HG03457 (cell line): ENCODE measurements around the gene UPF1.
"Not testable (repeated sequence)": the region's sequence is repeated elsewhere in the genome, so short reads cannot be mapped to it uniquely, and the experiment has no call there.

Experiments
- ATAC-seq: cut with Tn5 transposase; IDR thresholded peaks from one replicate; pipeline ENCODE4 v1.9.1; 2021; ENCODE audit warnings: moderate number of reproducible peaks; ENCODE audit not compliant: unreplicated experiment

UPF1 gene

DNA sequence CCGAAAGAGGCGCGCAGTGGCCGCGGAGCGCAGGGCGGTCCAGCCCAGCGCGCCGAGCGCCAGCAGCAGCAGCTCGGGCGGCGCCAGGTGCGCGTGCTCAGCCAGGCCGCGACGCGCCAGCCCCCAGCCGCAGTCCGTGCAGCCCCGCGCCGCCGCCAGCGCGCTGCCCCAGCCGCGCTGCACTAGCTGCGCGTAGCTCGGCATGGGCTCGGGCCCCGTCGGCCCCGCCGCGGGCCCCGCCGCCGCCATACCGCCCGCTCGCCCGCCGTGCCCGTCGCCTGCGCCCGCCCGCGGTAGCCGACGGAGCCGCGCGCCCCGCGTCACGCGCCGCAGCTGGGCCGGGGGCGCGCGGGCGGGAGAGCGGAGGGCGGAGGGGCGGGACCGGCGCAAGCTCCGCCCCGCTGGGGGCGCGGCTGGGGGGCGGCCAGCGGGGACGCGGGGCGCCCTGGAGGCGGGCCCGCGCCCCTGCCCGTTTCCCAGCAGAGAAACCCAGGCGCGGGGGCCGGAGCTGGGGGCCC lies 64.1 kb downstream of the UPF1 start, which contains the start of gene CERS1:
Gene CERS1, minus strand, starts transcription at position 335 of the 518 bp plus-strand sequence. Its CDS starts 86 bp downstream, at position 249.
- no peak for ATAC-seq

DNA sequence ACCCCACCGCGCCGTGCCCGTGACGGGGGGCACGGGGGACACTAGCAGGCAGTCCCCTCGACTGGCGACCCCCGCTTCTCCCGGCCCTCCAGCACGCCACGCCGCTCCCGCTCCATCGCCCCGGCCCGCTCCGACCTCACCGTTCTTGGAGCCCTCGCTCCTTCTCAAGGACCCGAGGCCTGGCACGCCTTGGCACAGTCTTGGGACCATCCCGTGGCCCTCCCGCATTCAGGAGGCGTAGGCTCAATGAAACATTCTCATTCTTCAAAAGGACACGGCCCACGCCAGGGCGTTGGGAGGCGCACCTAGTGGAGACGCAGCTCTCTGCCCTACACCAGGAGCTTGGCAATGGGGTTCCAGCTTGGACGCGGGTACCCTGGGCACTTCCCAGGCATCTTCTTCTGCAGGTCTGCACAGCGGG lies 64.7 kb downstream of the UPF1 start:
- ATAC-seq: no peak

DNA sequence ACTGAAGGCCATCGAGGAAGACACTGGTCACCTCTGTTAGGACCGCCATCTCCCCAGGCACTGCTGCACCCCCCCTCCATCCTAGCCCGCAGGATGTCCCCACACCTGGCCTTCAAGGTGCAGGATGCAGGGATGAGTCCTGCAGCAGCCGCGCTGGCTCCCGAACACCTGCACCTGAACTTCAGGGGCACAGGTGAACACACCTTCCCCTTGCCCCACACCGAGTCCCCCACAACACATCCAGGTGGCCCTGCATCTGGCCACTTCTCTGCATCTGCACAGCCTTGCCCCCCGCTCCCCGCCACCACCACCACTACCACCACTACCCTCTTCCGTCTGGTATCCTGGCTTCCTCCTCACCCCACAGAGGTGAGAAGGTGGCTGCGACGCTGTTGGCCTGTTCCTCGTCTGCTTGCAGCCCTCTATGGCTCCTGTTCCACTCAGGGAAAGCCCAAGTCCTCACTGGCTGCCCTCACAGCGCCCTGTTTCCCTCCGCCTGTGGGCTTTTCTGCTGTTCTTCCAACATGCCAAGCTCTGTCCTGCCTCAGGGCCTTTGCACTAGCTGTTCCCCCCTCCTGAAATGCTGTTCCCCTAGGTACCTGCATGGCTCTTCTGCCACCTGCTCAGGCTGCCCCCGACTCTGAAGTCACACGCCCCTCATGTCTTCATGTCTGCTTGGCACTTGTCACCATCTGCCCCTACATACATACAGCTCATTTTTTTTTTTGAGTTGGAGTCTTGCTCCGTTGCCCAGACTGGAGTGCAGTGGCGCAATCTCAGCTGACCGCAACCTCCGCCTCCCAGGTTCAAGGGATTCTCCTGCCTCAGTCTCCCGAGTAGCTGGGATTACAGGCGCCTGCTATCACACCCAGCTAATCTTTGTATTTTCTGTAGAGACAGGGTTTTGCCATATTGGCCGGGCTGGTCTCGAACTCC lies 65.6 kb downstream of the UPF1 start:
- no peak for ATAC-seq

DNA sequence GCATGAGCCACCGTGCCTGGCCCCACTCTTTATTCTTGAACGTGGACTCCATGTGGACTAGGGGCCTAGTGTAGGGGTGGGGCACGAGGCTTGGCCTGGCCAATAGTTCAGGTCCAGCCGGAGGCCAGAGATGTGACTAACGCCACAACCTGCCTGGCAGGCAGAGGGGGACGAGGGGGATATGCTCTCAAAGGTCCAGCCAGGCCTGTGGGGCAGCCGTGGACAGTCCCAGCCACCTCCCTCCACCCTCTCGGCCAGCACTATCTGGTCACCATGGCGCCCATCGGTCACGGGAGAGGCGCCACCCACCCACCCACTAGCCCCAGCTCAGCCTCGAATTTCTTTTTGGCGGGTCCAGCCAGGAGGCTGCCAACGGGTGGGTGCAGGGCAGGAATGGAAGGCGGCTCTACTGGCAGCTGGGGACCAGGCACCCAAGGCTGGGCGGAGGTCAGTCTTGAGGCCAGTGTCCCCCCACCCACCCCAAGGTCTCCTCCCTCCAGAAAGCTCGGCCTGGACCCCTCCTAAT lies 66.4 kb downstream of the UPF1 start:
- ATAC-seq: no peak

DNA sequence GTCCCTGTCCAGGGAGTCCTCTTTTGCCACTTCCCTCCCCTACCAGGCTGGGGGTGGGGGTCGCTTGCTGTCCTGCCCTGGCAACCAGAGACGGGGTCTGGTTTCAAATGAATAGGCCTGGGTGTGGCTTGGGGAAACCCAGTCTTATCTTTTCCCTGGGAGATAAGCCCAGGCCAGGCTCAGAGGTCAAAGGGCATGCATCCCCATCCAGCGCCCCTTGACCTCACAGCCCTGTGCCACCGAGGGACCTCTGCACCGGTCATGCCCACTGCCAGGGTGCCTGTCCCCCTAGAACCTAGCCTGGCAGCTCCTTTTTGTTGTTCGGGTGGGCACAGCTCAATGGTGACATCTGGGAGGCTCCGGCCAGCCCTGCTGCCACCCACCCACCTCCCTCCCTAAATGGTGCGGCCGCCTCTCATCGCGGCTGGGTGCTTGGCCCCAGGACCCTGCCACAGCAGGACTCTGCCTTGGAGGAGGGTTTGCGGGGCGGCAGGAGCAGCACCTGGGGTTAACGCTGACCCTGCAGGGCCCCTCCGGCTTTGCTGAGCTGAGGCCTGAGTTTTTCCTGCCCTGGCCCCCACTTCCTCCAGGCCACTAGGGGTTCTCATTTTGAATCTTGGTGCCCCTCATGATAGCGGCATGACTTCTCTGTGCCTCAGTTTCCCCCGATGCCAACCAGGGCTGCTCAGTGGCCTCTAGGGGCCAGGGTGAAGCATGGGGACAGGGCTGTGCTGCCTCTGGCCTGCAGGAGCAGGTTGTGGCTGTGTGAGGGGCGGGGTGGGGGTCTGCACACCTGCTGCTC lies 67.0 kb downstream of the UPF1 start:
- no peak for ATAC-seq

DNA sequence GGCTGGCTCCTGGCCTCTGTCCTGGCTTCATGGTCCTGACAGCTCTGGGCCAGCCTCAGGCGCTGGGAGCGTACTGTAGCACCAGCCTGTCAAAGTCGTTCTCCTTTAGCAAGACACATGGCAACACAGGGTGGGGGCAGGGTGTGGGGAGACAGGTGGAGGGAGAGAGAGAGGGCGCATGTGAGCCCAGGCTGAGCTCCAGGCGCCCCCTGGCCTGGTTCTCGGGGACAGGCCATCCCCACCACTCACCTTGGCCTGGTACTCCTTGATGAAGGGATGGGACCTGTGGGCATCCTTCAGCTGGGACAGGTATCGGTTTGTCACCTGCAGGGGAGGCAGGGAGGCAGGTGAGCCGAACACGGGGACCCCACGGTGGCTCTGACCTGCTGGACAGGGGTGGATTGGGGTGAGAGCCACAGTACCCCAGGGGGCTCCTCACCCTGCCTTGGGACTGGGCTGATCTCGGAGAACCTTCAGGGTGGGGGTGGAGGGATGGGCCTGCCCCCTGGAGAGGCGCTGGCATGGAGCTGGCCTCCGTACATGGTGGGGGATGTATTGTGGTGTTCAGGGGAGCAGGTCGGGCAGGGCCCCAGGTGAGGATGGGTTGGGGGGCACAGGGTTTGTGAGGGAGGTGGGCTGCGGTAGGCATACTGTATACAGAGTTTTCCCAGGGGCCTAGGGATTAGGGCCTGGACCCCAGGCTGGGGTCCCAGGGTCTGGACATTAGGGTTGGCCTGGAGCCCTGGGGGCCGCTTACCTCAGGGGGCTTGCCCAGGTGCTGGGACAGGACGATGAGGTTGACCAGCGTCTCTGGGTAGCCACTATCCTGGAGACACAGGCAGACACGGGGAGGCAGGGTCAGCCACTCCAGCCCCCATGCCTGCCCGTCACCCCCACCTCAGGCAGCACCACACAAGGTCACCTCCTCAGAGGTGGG lies 68.1 kb downstream of the UPF1 start:
- ATAC-seq: no peak

DNA sequence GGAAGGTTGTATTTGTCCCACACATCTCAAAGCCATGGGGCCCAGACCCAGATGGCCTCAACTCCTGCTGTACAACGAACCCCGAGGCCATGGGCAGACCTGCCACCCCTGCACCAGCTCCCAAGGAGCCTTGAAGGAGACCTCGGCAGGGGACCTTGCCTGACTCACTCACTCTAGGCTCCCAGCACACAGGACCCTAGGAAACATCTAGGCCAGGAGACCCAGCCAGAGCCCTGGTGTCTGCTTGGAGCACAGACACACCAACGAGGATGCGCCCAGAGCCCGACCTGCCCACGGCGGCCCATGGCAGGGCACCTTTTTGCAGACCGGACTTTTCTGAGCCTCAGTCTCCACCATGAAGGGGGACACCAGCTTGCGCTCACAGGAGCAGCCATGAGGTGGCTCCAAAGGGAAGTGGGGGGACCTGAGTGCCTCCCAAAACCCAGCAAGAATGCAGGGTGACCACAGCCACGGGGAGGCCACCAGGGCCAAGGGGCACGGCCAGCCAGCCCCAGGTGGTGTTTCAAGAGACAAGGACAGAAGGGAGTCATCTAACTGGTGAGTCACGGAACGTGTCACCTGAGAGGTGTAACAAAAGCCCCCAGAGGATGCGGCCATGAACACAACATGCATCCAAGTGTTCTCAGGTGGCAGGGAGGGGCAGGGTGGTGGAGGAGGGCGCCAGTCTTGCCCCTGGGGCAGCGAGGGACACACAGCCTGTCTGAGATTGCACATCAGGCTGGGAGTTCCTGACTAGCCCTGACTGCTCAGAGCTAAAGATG lies 69.1 kb downstream of the UPF1 start:
- ATAC-seq: no peak

DNA sequence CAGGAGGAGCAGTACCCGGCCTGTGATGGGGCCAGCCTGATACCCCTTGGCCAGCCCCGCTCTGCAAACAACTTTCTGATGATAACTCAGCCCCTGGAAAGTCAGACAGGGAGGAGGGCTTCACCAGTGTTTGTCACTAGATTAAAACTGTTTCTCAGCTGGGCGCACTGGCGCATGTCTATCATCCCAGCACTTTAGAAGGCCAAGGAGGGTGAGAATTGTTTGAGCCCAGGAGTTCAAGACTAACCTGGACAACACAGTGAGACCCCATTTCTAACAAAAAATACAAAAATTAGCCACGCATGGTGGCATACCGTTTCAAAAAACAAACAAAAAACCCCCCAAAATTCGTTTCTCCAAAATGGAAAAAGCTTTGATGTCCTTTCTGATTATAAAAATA lies 69.7 kb downstream of the UPF1 start:
- ATAC-seq: no peak

DNA sequence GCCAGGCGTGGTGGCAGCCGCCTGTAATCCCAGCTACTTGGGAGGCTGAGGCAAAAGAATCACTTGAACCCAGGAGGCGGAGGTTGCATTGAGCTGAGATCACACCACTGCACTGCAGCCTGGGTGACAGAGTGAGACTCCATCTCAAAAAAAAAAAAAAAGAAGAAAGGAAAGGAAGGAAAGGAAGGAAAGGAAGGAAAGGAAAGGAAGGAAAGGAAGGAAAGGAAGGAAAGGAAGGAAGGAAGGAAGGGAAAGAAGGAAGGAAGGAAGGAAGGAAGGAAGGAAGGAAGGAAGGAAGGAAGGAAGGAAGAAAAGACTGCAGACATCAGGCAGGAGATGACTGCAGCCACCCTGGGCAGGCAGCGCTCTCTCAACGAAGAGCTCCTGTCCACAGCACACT lies 70.8 kb downstream of the UPF1 start:
- ATAC-seq: not testable (repeated sequence)

DNA sequence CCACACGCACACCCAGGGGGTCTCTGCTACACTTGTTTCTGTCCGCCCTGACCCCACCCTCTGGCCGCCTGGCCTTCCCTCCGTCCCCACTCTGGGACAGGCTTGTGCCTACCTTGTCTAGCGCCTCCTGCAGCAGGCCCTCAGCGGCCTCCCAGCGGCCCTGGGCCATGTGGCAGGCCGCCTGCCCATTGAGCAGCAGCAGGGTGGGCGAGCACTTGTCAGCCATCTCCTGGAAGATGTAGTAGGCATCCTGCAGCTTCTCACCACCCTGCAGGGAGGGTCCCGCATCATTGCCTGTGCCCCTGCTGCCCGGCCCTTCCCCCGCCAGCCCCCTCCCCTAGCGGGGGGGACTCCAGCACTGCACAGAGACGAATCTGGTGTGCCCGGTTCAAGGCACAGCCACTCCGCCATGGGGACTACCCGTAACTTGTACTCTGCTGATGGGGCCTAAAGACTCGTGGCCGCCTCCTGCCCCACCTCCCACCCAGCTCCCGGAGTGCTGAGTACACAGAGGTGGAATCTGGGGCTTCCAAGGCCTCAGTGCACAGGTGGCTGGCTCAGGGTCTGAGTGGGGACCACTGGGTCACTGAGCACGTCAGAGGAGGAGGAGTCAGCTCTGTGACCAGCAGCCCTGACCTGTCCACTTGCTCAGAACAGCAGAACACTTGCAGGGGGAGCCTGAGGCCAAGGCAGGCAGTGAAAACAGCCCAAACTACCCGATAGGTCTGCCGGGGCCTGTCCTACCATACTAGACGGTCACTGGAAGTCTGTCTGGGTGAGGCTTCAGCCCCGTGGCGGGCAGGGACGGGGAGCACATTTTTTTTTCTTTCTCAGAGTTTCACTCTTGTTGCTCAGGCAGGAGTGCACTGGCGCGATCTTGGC lies 71.6 kb downstream of the UPF1 start:
- no peak for ATAC-seq

DNA sequence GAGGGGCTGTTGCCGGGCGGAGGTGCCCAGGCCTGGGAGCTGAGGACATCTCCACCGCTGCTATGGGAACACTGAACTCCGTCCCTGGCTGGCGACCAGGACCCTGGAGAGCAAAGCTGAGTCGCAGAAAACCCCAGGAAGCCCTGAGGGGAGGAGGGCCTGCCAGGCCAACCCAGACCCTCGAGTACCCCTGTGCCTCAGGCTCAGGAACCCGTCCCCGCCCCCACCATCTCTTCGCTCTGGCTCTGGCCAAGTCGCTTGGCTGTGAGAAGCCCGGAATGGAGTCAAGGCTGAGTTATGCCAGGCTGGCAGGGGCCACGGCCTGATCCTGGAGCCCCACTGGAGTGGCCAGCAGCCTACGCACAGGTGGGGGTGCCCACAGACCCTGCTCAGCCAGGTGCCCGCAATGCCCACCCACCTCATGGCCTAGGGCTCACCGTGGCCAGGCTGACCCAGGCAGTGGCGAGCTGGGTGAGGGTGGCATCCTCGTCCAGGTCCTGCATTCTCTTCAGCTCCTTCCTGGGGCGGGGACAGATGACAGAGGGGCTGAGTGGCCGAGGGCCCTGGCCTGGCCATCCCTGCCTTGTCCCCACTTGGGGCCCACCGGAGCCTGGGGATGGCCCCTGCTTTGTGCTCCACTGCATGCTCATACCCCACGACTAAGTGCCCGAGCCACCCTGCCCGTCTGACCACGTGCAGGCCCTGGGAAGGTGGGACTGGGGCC lies 72.7 kb downstream of the UPF1 start:
- ATAC-seq: no peak

DNA sequence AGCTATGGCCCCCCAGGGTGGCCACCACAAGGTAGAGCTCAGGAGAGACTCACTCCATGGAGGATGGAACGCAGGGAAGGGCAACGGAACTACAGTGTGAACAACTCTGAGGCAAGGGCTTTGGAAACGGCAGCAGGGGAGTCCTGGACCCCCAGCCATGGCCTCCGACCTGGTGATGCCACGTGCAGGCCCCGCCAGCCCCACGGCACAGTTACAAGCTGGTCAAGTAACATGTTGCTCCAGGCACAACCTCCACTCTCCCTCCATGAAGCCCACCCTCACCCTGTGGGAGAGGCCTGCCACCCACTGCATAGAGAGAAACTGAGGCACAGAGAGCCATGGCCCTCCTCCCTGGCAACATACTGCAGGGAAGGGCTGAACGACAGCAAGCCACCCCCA lies 73.3 kb downstream of the UPF1 start:
- no peak for ATAC-seq

DNA sequence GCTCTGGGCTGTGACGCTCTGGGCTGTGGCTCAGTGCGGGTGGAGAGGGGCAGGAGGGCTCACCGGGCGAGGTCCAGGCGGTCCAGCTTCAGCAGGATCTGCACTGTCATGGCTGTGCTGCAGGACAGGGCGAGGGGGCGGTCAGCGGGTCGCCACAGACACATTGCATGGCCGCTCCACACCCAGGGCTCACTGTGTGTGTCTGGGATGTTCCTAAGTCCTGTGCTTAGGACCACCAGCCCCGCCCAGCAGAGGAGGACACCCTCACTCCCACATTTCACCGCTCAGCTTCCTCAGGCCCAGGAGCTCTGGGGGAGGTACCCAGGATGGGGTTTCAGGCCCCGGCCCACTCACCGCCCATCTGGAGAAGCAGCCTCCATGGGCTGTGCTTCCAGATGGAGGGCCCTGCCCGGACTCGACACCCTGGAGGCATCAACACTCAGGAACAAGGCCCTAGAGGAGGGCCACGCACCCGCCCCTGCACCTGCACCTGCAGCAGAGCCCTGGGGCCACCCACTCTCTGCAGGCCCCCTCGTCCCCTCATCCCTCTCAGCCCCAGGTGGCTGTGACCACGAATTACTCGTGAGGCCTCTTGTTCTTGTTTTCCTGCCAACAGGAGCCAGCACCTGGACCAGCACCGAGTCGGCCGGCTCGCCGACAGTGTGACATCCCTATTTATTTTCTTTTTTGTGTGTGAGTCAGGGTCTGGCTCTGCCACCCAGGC lies 73.9 kb downstream of the UPF1 start:
- no peak for ATAC-seq

DNA sequence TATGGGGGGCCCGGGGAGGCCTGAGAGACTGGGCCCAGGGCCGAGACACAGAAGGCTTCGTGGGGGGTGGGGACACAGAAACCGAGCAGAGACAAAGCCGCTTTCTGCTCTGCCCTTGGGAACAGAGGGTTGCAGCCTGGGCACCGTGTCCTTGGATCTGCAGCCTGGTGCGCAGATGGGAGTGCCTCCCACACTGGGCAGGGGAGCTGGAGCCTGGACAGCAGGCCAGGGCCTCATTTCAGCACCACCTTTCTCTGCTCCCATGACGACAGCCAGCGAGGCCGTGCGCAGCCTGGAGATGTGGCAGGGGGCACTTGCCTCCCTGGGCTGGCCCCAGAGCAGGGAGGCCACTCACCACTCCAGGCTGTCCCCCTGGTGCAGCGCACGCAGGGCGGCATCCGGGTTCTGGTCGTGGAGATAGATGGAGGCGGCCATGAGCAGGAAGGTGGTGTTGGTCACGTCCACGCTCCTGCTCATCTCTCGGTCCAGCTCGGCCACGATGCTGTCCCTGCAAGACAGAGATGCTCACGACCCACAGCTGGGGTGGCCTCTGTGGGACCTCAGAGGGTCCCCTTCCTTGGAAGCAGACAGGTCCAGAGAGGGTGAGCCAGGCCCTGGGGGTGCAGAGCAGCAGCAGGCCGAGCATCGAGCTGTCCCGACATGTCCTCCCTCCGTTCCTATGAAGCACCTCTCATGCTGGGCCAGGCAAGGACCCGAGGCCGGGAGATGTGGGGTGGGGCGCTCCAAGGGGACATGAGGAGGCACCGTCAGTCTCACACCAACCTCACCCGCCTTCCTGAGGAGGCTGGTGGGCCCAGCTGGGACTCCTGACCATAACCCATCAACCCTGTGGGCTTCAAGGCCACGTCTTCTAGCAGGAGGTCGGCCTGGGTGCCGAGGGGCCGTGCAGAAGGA lies 75.1 kb downstream of the UPF1 start:
- no peak for ATAC-seq

DNA sequence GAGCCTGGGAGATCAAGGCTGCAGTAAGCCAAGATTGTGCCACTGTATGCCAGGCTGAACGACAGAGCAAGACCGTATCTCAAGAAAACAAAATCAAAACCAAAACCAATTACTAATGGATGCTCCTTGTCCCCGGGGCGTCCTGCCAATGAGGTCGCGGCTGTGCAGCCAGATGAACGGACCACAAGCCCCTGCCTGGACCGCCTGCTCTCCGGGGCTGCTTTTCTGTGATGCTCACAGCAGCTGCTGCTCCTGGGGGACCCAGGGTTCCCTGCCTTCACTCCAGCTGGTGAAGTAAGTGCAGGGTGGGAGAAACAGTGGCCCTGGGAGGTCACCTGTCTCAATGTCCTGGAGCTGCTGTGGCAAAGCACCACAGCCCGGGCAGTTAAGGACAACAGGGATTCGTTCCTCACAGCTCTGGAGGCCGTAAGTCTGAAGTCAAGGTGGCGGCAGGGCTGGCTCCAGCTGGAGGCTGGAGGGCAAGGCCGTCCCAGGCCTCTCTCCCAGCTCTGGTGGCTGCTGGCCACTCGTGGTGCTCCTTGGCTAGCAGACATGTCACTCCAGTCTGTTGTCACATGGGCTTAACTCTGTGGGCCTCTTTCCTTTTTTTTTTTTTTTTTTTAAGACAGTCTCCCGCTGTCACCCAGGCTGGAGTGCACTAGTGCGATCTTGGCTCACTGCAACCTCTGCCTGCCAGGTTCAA lies 77.3 kb downstream of the UPF1 start:
- ATAC-seq: no peak

DNA sequence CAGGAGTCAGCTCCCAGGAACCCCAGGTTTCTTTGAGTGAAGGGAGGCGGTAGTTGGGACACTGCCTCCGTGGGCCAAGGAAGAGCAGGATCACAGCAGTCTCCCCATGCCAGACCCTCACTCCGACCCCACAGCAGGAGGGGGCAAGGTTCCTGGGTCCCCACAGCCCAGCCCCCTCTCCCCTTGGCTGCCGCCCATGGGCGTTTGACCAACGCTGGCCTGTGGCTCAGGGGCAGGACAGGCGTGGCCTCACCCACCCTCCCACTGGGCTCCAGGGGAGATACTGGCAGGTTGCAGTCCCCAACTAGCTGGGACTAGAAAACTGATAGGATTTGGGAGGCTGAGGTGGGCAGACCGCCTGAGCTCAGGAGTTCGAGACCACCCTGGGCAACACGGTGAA lies 78.3 kb downstream of the UPF1 start:
- no peak for ATAC-seq
